GM18858 (cell line): ENCODE results near the gene HTR7.
A peak's percentile ranks its signal among the peaks of the same experiment; 100 is the strongest.

Experiments
- ATAC-seq: cut with Tn5 transposase; IDR thresholded peaks from one replicate; pipeline ENCODE4 v1.9.1; 2021; ENCODE audit not compliant: unreplicated experiment

HTR7 gene

GRCh38 chr10:90805206-90805605, 52.6 kb downstream of the HTR7 start:
- ATAC-seq = no peak

- ATAC-seq = no peak
Measured at GRCh38 chr10:90804354-90804753, 53.5 kb downstream of the HTR7 start.

GRCh38 chr10:90801608-90802007, 56.2 kb downstream of the HTR7 start:
- no peak for ATAC-seq

GRCh38 chr10:90800232-90800796, 57.5 kb downstream of the HTR7 start:
- no peak for ATAC-seq

- no peak for ATAC-seq
Measured at GRCh38 chr10:90799172-90799571, 58.7 kb downstream of the HTR7 start.

- ATAC-seq = no peak
Measured at GRCh38 chr10:90798482-90798881, 59.4 kb downstream of the HTR7 start.

GRCh38 chr10:90790422-90790821, 67.4 kb downstream of the HTR7 start:
- no peak for ATAC-seq

- ATAC-seq = peak; percentile 82
Measured at GRCh38 chr10:90788968-90789367, 68.9 kb downstream of the HTR7 start.

- ATAC-seq = no peak
Measured at GRCh38 chr10:90788199-90788491, 69.7 kb downstream of the HTR7 start.

GRCh38 chr10:90787393-90788198, 70.2 kb downstream of the HTR7 start:
- no peak for ATAC-seq

- no peak for ATAC-seq
Measured at GRCh38 chr10:90785782-90786181, 72.1 kb downstream of the HTR7 start.

- no peak for ATAC-seq
Measured at GRCh38 chr10:90784771-90785170, 73.1 kb downstream of the HTR7 start.

- ATAC-seq = no peak
Measured at GRCh38 chr10:90780488-90780887, 77.4 kb downstream of the HTR7 start.

GRCh38 chr10:90779548-90779947, 78.3 kb downstream of the HTR7 start:
- ATAC-seq = no peak

- ATAC-seq = no peak
Measured at GRCh38 chr10:90777621-90778020, 80.2 kb downstream of the HTR7 start.

- ATAC-seq = no peak
Measured at GRCh38 chr10:90775351-90776028, 82.3 kb downstream of the HTR7 start.

GRCh38 chr10:90769946-90770841, 87.6 kb downstream of the HTR7 start:
- no peak for ATAC-seq

- ATAC-seq = peak; percentile 84
Measured at GRCh38 chr10:90751107-90751997, 106.5 kb downstream of the HTR7 start.

- no peak for ATAC-seq
Measured at GRCh38 chr10:90746829-90747228, 111.0 kb downstream of the HTR7 start.

GRCh38 chr10:90745565-90745964, 112.3 kb downstream of the HTR7 start:
- no peak for ATAC-seq
